Measurements from ENCODE around the gene ADRA2A. TPM values are rescaled to one million over a fixed set of nuclear protein-coding genes. Genes with fewer than 3 reads are reported as not detected.

Gene ADRA2A
- total RNA-seq, 1 experiment from 2014 or later: 0.05 TPM

DNA sequence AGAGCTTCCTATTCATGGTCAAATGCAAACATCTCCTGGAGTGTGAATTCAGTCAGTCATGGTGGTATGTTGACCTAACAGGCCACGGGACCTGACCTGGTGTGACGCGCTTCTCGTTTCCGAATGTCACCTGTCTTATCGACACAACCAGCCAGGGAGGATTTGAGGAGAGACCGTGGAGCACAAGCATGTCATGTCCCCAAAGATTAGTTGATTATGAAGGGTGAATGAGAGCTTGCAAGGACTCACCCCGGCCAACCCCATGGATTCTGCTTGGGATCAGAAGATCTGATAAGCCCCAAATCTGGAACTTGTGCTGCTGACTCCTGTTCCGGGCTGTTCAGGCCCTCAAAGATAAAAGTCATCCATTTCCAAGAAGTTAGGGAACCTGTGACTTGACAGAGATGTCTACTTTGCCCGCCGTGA, 10.5 kb downstream of the ADRA2A start:
- no peak for ATAC-seq
- H3K27ac ChIP-seq (ENCODE audit: low read length): no peak overlapping the region
- TF ChIP-seq, protein P1, sequence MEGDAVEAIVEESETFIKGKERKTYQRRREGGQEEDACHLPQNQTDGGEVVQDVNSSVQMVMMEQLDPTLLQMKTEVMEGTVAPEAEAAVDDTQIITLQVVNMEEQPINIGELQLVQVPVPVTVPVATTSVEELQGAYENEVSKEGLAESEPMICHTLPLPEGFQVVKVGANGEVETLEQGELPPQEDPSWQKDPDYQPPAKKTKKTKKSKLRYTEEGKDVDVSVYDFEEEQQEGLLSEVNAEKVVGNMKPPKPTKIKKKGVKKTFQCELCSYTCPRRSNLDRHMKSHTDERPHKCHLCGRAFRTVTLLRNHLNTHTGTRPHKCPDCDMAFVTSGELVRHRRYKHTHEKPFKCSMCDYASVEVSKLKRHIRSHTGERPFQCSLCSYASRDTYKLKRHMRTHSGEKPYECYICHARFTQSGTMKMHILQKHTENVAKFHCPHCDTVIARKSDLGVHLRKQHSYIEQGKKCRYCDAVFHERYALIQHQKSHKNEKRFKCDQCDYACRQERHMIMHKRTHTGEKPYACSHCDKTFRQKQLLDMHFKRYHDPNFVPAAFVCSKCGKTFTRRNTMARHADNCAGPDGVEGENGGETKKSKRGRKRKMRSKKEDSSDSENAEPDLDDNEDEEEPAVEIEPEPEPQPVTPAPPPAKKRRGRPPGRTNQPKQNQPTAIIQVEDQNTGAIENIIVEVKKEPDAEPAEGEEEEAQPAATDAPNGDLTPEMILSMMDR (IDR thresholded peaks at IDR 0.05): no peak
- no peak for TF ChIP-seq POLR2AphosphoS5 (IDR thresholded peaks at IDR 0.05; ENCODE audit: low read depth, low read length)
- TF ChIP-seq SIN3A (IDR thresholded peaks at IDR 0.05; ENCODE audit: borderline replicate concordance, insufficient read depth, low read depth, low read length): no peak
- TF ChIP-seq TCF7L2 (IDR thresholded peaks at IDR 0.05; ENCODE audit: low read depth, low read length): no peak
- TF ChIP-seq, protein P2, sequence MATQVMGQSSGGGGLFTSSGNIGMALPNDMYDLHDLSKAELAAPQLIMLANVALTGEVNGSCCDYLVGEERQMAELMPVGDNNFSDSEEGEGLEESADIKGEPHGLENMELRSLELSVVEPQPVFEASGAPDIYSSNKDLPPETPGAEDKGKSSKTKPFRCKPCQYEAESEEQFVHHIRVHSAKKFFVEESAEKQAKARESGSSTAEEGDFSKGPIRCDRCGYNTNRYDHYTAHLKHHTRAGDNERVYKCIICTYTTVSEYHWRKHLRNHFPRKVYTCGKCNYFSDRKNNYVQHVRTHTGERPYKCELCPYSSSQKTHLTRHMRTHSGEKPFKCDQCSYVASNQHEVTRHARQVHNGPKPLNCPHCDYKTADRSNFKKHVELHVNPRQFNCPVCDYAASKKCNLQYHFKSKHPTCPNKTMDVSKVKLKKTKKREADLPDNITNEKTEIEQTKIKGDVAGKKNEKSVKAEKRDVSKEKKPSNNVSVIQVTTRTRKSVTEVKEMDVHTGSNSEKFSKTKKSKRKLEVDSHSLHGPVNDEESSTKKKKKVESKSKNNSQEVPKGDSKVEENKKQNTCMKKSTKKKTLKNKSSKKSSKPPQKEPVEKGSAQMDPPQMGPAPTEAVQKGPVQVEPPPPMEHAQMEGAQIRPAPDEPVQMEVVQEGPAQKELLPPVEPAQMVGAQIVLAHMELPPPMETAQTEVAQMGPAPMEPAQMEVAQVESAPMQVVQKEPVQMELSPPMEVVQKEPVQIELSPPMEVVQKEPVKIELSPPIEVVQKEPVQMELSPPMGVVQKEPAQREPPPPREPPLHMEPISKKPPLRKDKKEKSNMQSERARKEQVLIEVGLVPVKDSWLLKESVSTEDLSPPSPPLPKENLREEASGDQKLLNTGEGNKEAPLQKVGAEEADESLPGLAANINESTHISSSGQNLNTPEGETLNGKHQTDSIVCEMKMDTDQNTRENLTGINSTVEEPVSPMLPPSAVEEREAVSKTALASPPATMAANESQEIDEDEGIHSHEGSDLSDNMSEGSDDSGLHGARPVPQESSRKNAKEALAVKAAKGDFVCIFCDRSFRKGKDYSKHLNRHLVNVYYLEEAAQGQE (IDR thresholded peaks at IDR 0.05; ENCODE audit: insufficient read depth in 1 of 2, low read depth in 2 of 2, low read length in 1 of 2): no peak
- H3K9me3 ChIP-seq (ENCODE audit: control insufficient read depth, insufficient read depth, low read depth, low read length): no peaks in the 10 kb centered on the region
- H3K27me3 ChIP-seq (ENCODE audit: control insufficient read depth, insufficient read depth, low read length): peaks cover 4% of the 10 kb centered on the region
- no peak overlapping the region for H3K4me3 ChIP-seq (ENCODE audit: low read depth in 2 of 2, low read length in 2 of 2)
- CTCF ChIA-PET: no interaction called here
- H3K4me1 ChIP-seq (ENCODE audit: control insufficient read depth, insufficient read depth, low read length): no peaks in the 10 kb centered on the region
- in situ Hi-C loops (cut with HindIII; ENCODE audit: low pct_unique_long_range_greater_than_20kb, low sequenced_read_pairs) (no loop called here), intact Hi-C loops (cut with micrococcal nuclease; ENCODE audit: unreplicated experiment) (no loop called here)
- H3K36me3 ChIP-seq (ENCODE audit: control insufficient read depth, insufficient read depth, low read length): no peaks in the 10 kb centered on the region
- no peak for DNase-seq (ENCODE audit: low read depth, low spot score)
- no TSS peak for BruUV-seq (replicated peaks)
- POLR2A ChIA-PET: no interaction called here

DNA sequence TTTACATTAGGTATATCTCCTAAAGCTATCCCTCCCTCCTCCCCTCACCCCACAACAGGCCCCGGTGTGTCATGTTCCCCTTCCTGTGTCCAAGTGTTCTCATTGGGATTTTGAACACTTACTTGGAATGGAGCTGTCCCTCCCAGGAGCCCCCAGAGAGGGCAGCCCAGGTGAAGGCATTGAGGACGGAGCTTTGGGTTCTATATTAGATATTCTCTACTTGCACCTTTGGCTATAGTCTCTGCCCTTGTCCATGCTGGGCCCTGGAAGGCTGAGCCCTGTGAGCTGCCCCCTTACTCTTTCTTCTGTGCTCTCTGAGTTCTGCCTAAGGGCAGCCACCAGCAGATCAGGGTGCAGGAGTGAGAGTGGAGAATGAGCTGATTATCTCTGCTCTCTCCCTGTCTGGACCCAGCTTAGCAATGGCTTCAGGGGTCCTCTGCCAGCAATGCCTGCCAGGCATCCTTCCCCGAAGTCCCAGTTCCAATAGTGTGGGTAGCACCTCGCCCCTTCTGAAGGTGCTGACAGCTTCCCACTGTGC, 11.2 kb downstream of the ADRA2A start:
- Histone ChIP-seq H3K4me1 (ENCODE audit: control insufficient read depth, insufficient read depth, low read length) (no peaks in the 10 kb centered on the region), H3K4me3 (ENCODE audit: low read depth in 2 of 2, low read length in 2 of 2) (no peak overlapping the region), H3K27me3 (ENCODE audit: control insufficient read depth, insufficient read depth, low read length) (peaks cover 4% of the 10 kb centered on the region), H3K9me3 (ENCODE audit: control insufficient read depth, insufficient read depth, low read depth, low read length) (no peaks in the 10 kb centered on the region), H3K36me3 (ENCODE audit: control insufficient read depth, insufficient read depth, low read length) (no peaks in the 10 kb centered on the region), H3K27ac (ENCODE audit: low read length) (no peak overlapping the region)
- CTCF ChIA-PET: interaction anchor here (0.8 kb wide), 1 partner anchor 286 kb away, joined by 6 read pairs; no protein-coding TSS in a partner anchor
- POLR2A ChIA-PET: no interaction called here
- intact Hi-C loops (cut with micrococcal nuclease; ENCODE audit: unreplicated experiment): no loop called here
- DNase-seq (ENCODE audit: low read depth, low spot score) (no peak), ATAC-seq (no peak)
- in situ Hi-C loops (cut with HindIII; ENCODE audit: low pct_unique_long_range_greater_than_20kb, low sequenced_read_pairs): no loop called here
- no TSS peak for BruUV-seq (replicated peaks)
- TF ChIP-seq, protein P2 (IDR thresholded peaks at IDR 0.05; ENCODE audit: insufficient read depth in 1 of 2, low read depth in 2 of 2, low read length in 1 of 2): no peak
- TF ChIP-seq, protein P1 (IDR thresholded peaks at IDR 0.05): no peak
- TF ChIP-seq POLR2AphosphoS5 (IDR thresholded peaks at IDR 0.05; ENCODE audit: low read depth, low read length) (no peak), TCF7L2 (IDR thresholded peaks at IDR 0.05; ENCODE audit: low read depth, low read length) (no peak), SIN3A (IDR thresholded peaks at IDR 0.05; ENCODE audit: borderline replicate concordance, insufficient read depth, low read depth, low read length) (no peak)

All from Panc1 (cell line).